Right lobe of liver (tissue), 6 donors: Measurements from ENCODE around the gene GNB5. TPM values are rescaled to one million over a fixed set of nuclear protein-coding genes. Genes with fewer than 3 reads are reported as not detected.

Experiments
- ATAC-seq, 4 donors: fragments of 200-7000 bp; cut with Tn5 transposase; one replicate each; pipeline ENCODE4 v1.9.1; 2020; ENCODE audit warnings: mild to moderate bottlenecking in 4 of 4, moderate library complexity in 4 of 4
- DNase-seq, 3 donors: peaks; one replicate each; pipeline ENCODE4 v3.0.0-alpha.2; 2020
- H3K27ac ChIP-seq, 3 donors: fragments of 200-600 bp; one replicate each; pipeline ENCODE4 v1.8.0; 2022
- H3K27me3 ChIP-seq, 2 donors: fragments of 200-600 bp; one replicate each; pipeline ENCODE4 v1.8.0; 2022
- H3K36me3 ChIP-seq, 4 donors: fragments of 200-600 bp; sonication (generic) in 1 of 4; one replicate each; pipeline versions ENCODE4 v1.5.1 to v1.8.0; 2017 to 2022; ENCODE audit warnings: control low read depth in 1 of 4
- H3K4me1 ChIP-seq, 4 donors: fragments of 200-600 bp; sonication (generic) in 1 of 4; one replicate each; pipeline versions ENCODE4 v1.5.1 to v1.8.0; 2017 to 2022; ENCODE audit warnings: control low read depth in 1 of 4
- H3K4me3 ChIP-seq, 3 donors: fragments of 200-600 bp; one replicate each; pipeline ENCODE4 v1.8.0; 2022
- H3K9me3 ChIP-seq, 4 donors: fragments of 200-600 bp; sonication (generic) in 1 of 4; one replicate each; pipeline versions ENCODE4 v1.5.1 to v1.8.0; 2017 to 2022; ENCODE audit warnings: control low read depth in 1 of 4
- POLR2A ChIP-seq: fragments of 450-650 bp; IDR thresholded peaks from one replicate; pipeline ENCODE4 v1.6.1; 2017; ENCODE audit warnings: antibody characterized with exemption, mild to moderate bottlenecking
- WGBS: methylation state at CpG from one replicate; pipeline ENCODE4 v1.1.6; 2018; ENCODE audit warnings: low coverage, low lambda C conversion rate; ENCODE audit not compliant: insufficient coverage; ENCODE audit errors: missing lambda C conversion rate; 5-methylcytosine and 5-hydroxymethylcytosine counted together
- intact Hi-C, 2 donors: fragments of 100-400 bp; cut with DNase I; formaldehyde crosslinking; loops; one replicate each; pipeline versions ENCODE4 v1.11.2 to v1.14.1; 2022
- total RNA-seq, 6 experiments: library from RNA; depleted of rRNA in 2 of 6; stranded (reverse); fragments of >200 nt in 2 of 6; fragmentation: NEBNext Ultra II Directional in 3 of 6; extraction: Animal tissue kit (Norgen Biotek cat#: 25700) in 3 of 6; gene quantifications; one replicate each; pipeline versions ENCODE4 v1.1.0 to v1.2.4, GENCODE V29; 2016 to 2023
- TF ChIP-seq, protein P1 (sequence below), 4 donors: fragments of 200-600 bp in 3 of 4; fragments of 450-650 bp in 1 of 4; IDR thresholded peaks; one replicate each; pipeline versions ENCODE4 v1.5.1 to v1.8.0; 2016 to 2022; ENCODE audit warnings: antibody characterized with exemption in 4 of 4, mild to moderate bottlenecking in 2 of 4
- donor health status: DM: no; HTN: yes; CAD: no.
- donor health status: DM: no; HTN: no; CAD: no.
- donor health status: DM: no; HTN: no; CAD: no.
- donor health status: DM: no; HTN: yes; CAD: no.
- donor health status: DM: no; HTN: yes; CAD: no.

The GNB5 gene
- total RNA-seq, 6 experiments from 2014 or later: 11.1 to 34.5 (median 16.5) TPM

DNA sequence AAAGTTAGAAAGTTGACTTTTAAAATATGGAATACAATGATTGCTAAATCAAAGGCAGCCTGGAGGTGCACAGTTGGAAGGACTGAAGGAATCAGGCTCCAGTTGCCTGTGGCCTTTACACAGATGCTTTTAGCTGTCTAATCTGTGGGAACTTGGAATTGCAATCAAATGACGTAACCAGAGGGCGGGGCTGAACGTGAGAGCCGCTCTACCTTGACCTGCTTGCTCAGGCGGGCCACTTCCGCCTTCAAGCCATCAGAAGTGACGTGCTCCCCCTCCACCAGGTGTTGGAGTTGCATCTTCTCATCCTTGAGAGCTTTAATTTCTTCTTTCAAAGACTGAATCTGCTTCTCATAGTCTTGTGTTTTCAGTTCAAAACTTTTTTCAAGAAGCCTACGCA lies 37.7 kb upstream of the GNB5 start:
- Histone ChIP-seq H3K36me3 (peaks cover 0 to 11% (median 0%) of the 10 kb centered on the region in 4 donors), H3K4me3 (no peak overlapping the region), H3K27ac (no peak overlapping the region), H3K27me3 (no peaks in the 10 kb centered on the region), H3K4me1 (no peaks in the 10 kb centered on the region), H3K9me3 (no peaks in the 10 kb centered on the region)
- TF ChIP-seq, protein P1, sequence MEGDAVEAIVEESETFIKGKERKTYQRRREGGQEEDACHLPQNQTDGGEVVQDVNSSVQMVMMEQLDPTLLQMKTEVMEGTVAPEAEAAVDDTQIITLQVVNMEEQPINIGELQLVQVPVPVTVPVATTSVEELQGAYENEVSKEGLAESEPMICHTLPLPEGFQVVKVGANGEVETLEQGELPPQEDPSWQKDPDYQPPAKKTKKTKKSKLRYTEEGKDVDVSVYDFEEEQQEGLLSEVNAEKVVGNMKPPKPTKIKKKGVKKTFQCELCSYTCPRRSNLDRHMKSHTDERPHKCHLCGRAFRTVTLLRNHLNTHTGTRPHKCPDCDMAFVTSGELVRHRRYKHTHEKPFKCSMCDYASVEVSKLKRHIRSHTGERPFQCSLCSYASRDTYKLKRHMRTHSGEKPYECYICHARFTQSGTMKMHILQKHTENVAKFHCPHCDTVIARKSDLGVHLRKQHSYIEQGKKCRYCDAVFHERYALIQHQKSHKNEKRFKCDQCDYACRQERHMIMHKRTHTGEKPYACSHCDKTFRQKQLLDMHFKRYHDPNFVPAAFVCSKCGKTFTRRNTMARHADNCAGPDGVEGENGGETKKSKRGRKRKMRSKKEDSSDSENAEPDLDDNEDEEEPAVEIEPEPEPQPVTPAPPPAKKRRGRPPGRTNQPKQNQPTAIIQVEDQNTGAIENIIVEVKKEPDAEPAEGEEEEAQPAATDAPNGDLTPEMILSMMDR (IDR thresholded peaks at IDR 0.05): no peak
- TF ChIP-seq POLR2A: no peak
- 44% methylated on average over 8 of the region's 8 CpGs for WGBS
- intact Hi-C loops: no loop called here
- DNase-seq: peak; percentile 63 to 76 (median 76)
- ATAC-seq: peak; percentile 75 to 88 (median 84)

DNA sequence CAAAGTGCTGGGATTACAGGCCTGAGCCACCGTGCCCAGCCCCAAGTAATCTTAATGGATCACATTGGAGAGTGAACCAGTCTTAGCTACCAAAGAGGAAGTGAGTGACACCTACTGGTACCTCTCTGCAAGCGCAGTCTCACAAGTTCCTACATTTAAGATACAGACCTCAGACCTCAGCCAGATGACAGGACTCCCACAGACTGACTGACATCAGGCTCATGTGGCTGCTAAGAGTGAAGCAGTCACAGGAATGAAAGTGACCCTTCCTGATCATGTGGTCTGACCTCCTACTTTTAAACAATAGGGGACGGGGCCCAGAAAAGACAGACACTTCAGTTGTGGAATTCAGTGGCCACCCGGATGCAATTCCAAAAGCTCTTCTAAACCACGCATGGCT lies 36.3 kb upstream of the GNB5 start:
- H3K4me3 ChIP-seq: no peak overlapping the region
- peaks cover 0 to 17% (median 0%) of the 10 kb centered on the region in 4 donors for H3K36me3 ChIP-seq
- intact Hi-C loops: no loop called here
- no peaks in the 10 kb centered on the region for H3K9me3 ChIP-seq
- H3K27ac ChIP-seq: no peak overlapping the region
- H3K4me1 ChIP-seq: no peaks in the 10 kb centered on the region
- H3K27me3 ChIP-seq: no peaks in the 10 kb centered on the region
- TF ChIP-seq POLR2A: no peak
- TF ChIP-seq, protein P1 (IDR thresholded peaks at IDR 0.05): peak; percentile 73 to 78 (median 77)
- 45% methylated on average over 5 of the region's 5 CpGs for WGBS
- ATAC-seq: peak; percentile 93 to 96 (median 94)
- DNase-seq: peak in 2 of 3 donors; percentile 38 to 68

DNA sequence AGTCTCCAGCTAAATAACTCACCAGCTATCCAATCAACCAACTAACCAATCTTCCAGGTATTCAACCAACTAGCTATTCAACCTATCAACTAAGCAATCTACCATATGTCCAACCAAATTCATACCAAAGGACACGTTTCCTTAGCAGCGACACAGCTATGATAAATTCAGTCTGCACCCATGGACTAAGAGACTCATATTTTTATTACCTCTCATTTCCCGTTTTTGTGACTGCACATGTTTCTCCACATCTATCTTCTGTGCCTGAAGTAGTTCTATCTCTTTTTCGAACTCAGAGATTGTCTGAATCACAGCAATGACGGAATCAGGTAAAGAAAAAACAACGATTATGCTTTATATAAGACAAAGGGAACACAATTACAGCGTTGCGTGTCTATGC lies 34.0 kb upstream of the GNB5 start:
- no peaks in the 10 kb centered on the region for H3K4me1 ChIP-seq
- TF ChIP-seq, protein P1 (IDR thresholded peaks at IDR 0.05): no peak
- no peak for TF ChIP-seq POLR2A
- H3K36me3 ChIP-seq: peaks cover 0 to 17% (median 0%) of the 10 kb centered on the region in 4 donors
- intact Hi-C loops: no loop called here
- no peak for DNase-seq
- H3K27ac ChIP-seq: no peak overlapping the region
- no peak overlapping the region for H3K4me3 ChIP-seq
- no peaks in the 10 kb centered on the region for H3K9me3 ChIP-seq
- WGBS: 86% methylated on average over 8 of the region's 8 CpGs
- ATAC-seq: no peak
- no peaks in the 10 kb centered on the region for H3K27me3 ChIP-seq

DNA sequence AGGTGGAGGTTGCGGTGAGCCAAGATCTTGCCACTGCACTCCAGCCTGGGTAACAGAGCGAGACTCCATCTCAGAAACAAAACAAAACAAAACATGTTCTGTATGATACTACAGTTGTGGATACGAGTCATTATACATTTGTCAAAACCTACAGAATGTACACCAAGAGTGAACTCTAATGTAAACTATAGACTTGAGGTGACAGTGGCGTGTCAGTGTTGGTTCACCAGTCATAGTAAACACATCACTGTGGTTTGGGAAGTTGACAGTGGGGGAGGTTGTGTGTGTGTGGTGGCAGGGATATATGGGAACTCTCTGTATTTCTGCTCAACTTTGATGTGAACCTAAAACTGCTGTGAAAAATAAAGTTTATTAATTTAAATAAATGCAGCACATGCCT lies 33.0 kb upstream of the GNB5 start:
- Histone ChIP-seq H3K9me3 (no peaks in the 10 kb centered on the region), H3K4me1 (no peaks in the 10 kb centered on the region), H3K27ac (no peak overlapping the region), H3K4me3 (no peak overlapping the region), H3K27me3 (no peaks in the 10 kb centered on the region), H3K36me3 (peaks cover 0 to 17% (median 1%) of the 10 kb centered on the region in 4 donors)
- TF ChIP-seq, protein P1 (IDR thresholded peaks at IDR 0.05): no peak
- TF ChIP-seq POLR2A: no peak
- WGBS: 92% methylated on average over 4 of the region's 4 CpGs
- no peak for ATAC-seq
- no peak for DNase-seq
- intact Hi-C loops: no loop called here

DNA sequence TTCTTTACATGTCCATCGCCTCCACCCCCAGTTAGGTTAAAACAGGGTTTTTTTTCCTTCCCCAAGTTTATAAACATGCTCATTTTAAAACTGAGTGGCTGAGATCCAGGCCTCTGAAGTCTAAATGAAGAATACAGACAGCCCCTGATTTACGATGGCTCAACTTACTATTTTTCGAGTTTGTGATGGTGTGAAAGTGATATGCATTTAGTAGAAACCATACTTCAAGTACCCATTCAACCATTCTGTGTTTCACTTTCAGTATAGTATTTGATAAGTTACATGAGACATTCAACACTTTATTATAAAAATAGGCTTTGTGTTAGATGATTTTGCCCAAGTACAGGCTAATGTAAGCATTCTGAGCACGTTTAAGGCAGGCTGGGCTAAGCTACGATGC lies 30.5 kb upstream of the GNB5 start:
- no peak overlapping the region for H3K27ac ChIP-seq
- peaks cover 0 to 17% (median 1%) of the 10 kb centered on the region in 4 donors for H3K36me3 ChIP-seq
- H3K27me3 ChIP-seq: no peaks in the 10 kb centered on the region
- DNase-seq (no peak), ATAC-seq (no peak)
- no peaks in the 10 kb centered on the region for H3K9me3 ChIP-seq
- no peak overlapping the region for H3K4me3 ChIP-seq
- WGBS: 84% methylated on average over 5 of the region's 5 CpGs
- intact Hi-C loops: no loop called here
- no peaks in the 10 kb centered on the region for H3K4me1 ChIP-seq
- no peak for TF ChIP-seq POLR2A
- TF ChIP-seq, protein P1 (IDR thresholded peaks at IDR 0.05): no peak
